Measurements from ENCODE around the gene HLA-DOB. TPM values are rescaled to one million over a fixed set of nuclear protein-coding genes. Genes with fewer than 3 reads are reported as not detected.
A peak's percentile ranks its signal among the peaks of the same experiment; 100 is the strongest.

The HLA-DOB gene
- total RNA-seq, 6 donors from 2014 or later: 1.3 to 15.2 (median 3.7) TPM

DNA sequence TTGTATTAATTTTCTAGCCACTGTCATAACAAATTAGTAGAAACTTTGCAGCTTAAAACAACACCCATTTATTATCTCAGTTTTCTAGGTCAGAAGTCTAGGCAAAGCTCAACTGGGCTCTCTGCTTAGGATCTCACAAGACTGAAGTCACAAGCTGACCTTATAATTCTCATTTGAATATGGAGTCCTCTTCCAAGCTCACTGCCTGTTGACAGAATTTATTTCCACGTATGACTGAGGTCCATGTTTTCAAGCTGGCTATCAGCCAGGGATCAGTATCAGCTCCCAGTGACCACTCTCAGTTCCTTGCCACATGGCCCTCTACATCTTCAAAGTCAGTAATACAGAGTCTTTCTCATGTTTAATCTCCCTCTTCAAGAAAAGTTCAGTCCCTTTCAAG is 41.7 kb downstream of the HLA-DOB start:
- WGBS, 2 donors: 13 to 15% methylated on average over 1 of the region's 1 CpG
- TF ChIP-seq, protein P1, sequence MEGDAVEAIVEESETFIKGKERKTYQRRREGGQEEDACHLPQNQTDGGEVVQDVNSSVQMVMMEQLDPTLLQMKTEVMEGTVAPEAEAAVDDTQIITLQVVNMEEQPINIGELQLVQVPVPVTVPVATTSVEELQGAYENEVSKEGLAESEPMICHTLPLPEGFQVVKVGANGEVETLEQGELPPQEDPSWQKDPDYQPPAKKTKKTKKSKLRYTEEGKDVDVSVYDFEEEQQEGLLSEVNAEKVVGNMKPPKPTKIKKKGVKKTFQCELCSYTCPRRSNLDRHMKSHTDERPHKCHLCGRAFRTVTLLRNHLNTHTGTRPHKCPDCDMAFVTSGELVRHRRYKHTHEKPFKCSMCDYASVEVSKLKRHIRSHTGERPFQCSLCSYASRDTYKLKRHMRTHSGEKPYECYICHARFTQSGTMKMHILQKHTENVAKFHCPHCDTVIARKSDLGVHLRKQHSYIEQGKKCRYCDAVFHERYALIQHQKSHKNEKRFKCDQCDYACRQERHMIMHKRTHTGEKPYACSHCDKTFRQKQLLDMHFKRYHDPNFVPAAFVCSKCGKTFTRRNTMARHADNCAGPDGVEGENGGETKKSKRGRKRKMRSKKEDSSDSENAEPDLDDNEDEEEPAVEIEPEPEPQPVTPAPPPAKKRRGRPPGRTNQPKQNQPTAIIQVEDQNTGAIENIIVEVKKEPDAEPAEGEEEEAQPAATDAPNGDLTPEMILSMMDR (IDR thresholded peaks at IDR 0.05): no peak
- TF ChIP-seq POLR2AphosphoS5 (IDR thresholded peaks at IDR 0.05) (no peak), POLR2A (IDR thresholded peaks at IDR 0.05) (no peak), EP300 (IDR thresholded peaks at IDR 0.05) (no peak)
- no peak for ATAC-seq (ENCODE audit: low FRiP score in 2 of 2)
- no peak for DNase-seq
- no peaks in the 10 kb centered on the region for H3K27me3 ChIP-seq
- H3K36me3 ChIP-seq: no peaks in the 10 kb centered on the region
- H3K27ac ChIP-seq: no peak overlapping the region
- H3K9me3 ChIP-seq: no peaks in the 10 kb centered on the region
- H3K4me3 ChIP-seq: no peak overlapping the region
- peaks cover 0 to 5% (median 0%) of the 10 kb centered on the region in 4 donors for H3K4me1 ChIP-seq

DNA sequence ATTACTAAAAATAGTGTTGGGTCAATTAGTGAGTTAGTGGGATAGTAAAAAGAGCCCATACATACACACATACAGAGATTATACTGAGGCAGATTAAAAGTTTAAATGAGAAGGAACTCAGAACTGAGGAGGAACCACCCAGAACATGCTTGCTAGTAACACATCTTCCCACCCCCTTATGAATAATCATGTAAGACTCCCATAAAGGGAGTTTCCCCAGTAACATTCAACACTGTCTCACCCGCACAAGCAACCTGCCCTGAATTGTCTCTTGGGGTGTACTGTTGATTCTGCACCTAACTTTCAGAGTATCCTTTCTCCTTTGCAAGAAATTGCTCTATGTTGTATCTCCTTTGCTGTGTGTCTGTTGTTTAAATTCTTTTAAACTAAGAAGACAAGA is 42.4 kb downstream of the HLA-DOB start:
- no peaks in the 10 kb centered on the region for H3K9me3 ChIP-seq
- ATAC-seq (ENCODE audit: low FRiP score in 2 of 2): no peak
- no peaks in the 10 kb centered on the region for H3K36me3 ChIP-seq

DNA sequence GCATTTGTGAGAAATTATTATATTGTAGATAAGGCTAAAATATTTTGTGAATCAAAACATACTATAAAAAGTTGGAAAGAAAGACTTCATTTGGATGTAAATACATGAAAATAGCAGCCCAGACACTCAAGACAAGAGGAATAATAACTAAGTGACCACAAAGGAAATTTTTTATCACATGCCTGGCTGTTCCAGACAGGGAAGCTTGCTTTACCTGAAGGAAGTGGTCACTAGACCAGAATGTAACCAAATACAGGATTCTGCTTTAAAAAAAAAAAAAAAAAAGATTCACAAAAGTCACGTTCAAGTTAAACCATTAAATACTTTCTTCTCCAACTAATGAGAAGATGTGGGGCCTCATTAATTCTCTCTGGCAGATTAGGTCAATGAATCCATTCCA is 44.1 kb downstream of the HLA-DOB start:
- H3K9me3 ChIP-seq: no peaks in the 10 kb centered on the region
- ATAC-seq (ENCODE audit: low FRiP score in 2 of 2): no peak
- H3K4me1 ChIP-seq: no peaks in the 10 kb centered on the region
- H3K36me3 ChIP-seq: no peaks in the 10 kb centered on the region
- H3K27me3 ChIP-seq: no peaks in the 10 kb centered on the region
- 11 to 21% methylated on average over 1 of the region's 1 CpG for WGBS, 2 donors
- H3K4me3 ChIP-seq: no peak overlapping the region
- DNase-seq: no peak
- no peak overlapping the region for H3K27ac ChIP-seq
- TF ChIP-seq, protein P1 (IDR thresholded peaks at IDR 0.05): no peak
- TF ChIP-seq POLR2AphosphoS5 (IDR thresholded peaks at IDR 0.05) (no peak), POLR2A (IDR thresholded peaks at IDR 0.05) (no peak), EP300 (IDR thresholded peaks at IDR 0.05) (no peak)

More for the DNA sequence above, 42.4 kb downstream of the HLA-DOB start:
- TF ChIP-seq POLR2AphosphoS5 (IDR thresholded peaks at IDR 0.05) (no peak), POLR2A (IDR thresholded peaks at IDR 0.05) (no peak), EP300 (IDR thresholded peaks at IDR 0.05) (no peak)
- TF ChIP-seq, protein P1 (IDR thresholded peaks at IDR 0.05): no peak
- peaks cover 0 to 5% (median 0%) of the 10 kb centered on the region in 4 donors for H3K4me1 ChIP-seq
- no peak overlapping the region for H3K4me3 ChIP-seq
- no peak for DNase-seq
- H3K27me3 ChIP-seq: no peaks in the 10 kb centered on the region
- no peak overlapping the region for H3K27ac ChIP-seq
- WGBS, 2 donors: 48 to 56% methylated on average over 1 of the region's 1 CpG

DNA sequence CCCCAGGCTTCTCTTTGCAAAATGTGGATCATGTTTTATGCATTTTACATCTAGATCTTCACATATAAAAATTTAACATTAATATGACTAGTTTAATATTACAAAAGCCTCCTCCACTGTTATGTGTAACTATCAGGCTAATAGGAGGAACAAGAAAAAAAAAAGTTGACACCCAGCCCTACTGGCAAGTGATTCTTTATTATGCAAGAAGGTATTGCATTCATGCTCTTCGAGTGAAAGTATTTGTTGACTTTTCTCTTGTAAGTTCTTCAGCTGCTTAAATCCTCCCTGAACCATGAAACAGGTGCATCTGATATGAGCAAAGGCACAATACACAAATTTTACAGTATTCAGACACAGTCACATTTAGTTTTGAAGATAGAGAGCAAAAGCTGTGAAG is 52.8 kb downstream of the HLA-DOB start:
- H3K36me3 ChIP-seq: no peaks in the 10 kb centered on the region
- no peaks in the 10 kb centered on the region for H3K27me3 ChIP-seq
- DNase-seq (no peak), ATAC-seq (ENCODE audit: low FRiP score in 2 of 2) (peak in 1 of 2 donors; percentile 59)
- no peak overlapping the region for H3K4me3 ChIP-seq
- H3K4me1 ChIP-seq: peaks cover 0 to 6% (median 2%) of the 10 kb centered on the region in 4 donors
- H3K9me3 ChIP-seq: no peaks in the 10 kb centered on the region
- H3K27ac ChIP-seq: no peak overlapping the region
- 33% methylated on average over 1 of the region's 1 CpG for whole genome bisulfite sequencing, 2 donors
- TF ChIP-seq, protein P1 (IDR thresholded peaks at IDR 0.05): no peak
- TF ChIP-seq POLR2A (IDR thresholded peaks at IDR 0.05): no peak
- TF ChIP-seq POLR2AphosphoS5 (IDR thresholded peaks at IDR 0.05): no peak
- TF ChIP-seq EP300 (IDR thresholded peaks at IDR 0.05): no peak

DNA sequence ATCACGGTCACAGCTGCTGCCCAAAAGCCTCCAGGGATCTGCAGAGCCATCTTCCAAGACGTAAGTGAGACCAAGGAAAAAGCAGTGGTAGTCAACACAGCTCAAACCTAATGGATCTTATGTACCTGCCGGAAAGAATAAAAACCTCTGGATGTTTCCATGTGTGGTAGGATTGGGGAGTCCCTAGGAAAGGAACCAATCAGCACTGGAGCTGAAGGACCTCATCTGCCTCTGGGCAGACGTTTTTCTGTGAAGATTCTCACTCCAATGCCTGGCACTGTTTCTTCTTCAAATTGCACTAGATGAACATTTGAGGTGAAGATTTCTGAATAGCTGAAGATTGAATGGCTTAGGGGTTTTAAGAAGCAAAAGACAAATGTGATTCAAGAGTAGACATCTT is 53.4 kb downstream of the HLA-DOB start, which contains the start of gene HLA-DQB2:
TSS of gene HLA-DQB2 (minus strand) at position 112 of the 400 bp plus-strand sequence. CDS start at position 50, 62 bp downstream.
- ATAC-seq (ENCODE audit: low FRiP score in 2 of 2) (no peak), DNase-seq (no peak)
- WGBS, 2 donors: 51 to 53% methylated on average over 4 of the region's 4 CpGs
- no peaks in the 10 kb centered on the region for H3K9me3 ChIP-seq
- TF ChIP-seq, protein P1 (IDR thresholded peaks at IDR 0.05): no peak
- no peak for TF ChIP-seq EP300 (IDR thresholded peaks at IDR 0.05)
- peaks cover 0 to 6% (median 2%) of the 10 kb centered on the region in 4 donors for H3K4me1 ChIP-seq
- H3K27ac ChIP-seq: no peak within 1 kb of the TSS
- no peaks in the 10 kb centered on the region for H3K36me3 ChIP-seq
- H3K4me3 ChIP-seq: no peak within 1 kb of the TSS
- no peaks in the 10 kb centered on the region for H3K27me3 ChIP-seq

Data from upper lobe of left lung (tissue), 6 donors.